Measurements from ENCODE around the gene SSTR5.

Gene SSTR5

DNA sequence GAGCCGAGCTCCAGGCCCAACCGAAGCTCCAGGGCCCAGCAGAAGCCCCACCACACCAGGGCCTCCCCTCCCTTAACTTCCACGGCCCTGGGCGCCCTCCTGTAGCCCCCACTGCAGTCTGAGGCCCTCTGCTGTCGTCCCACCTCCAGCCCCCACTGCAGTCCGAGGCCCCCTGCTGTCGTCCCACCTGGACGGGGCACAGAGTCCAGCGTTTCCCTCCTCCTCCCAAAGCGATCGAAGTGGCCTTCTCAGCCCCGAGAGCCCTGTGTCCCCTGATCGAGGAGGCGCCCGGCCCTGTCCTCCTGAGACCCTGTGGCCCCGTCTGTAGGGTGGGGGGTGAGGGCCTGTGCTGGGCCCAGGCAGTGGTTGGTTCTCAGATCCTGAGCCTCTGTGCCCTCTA is 54.6 kb downstream of the SSTR5 start:
- DNase-seq: no peak

DNA sequence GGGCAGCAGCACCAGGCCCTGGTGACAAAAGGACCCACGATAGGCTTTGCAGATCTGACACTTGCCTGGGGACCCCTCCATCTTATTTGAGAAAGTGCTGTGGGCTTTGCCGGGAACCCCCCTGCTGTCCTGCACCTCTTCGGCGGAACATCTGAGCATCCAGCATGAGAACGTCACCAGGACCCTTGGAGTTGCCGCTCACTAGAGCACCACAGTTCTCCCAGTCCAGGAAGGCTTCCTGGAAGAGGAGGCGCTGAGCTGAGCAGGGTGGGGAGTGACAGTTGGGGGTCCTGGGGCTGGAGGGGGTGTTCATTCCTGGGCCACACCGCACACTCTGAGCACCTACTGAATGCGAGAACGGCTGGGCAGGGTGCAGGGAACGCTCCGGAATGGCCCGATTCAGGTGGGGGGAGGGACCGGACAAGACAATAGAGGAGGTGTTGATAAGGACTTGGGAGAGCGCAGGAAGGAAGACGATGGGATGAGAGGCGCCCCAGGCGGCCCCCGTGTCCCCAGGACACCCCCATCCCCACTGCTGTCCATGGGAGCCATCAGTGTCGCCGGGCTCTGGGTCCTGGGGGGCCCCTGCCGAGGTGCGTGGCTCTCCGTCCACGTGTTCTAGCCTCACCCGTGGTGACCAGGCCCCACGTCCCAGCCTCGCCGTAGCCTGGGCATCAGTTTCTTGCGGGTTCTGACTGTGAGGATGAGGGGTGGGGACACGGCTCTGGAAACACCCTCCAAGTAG is 55.6 kb downstream of the SSTR5 start:
- DNase-seq: no peak

GRCh38 chr16:1129106-1129960 is 56.8 kb downstream of the SSTR5 start:
- DNase-seq: no peak

DNA sequence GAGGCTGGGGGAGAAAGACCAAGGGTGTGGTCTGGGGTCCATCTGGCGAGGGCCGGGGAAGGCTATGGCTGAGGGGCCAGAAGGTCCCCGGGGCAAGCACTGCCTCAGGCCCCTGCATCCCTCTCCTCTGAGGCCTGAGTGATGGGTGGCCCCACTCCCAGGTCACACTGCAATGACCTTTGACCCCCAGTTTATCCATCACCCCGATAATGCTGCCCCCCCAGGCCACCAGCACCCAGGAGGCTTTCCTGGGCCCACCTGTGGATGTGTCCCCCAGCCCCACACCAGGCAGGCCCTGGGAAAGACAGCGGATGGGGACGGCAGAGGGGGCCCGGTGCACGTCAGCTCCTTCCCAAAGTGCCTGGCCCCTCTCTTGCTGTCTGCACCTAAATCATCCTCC is 57.8 kb downstream of the SSTR5 start:
- DNase-seq: no peak

Measured in COR-L47 (cell line).